ENCODE data around the gene TMEM151A. TPM values are rescaled to one million over a fixed set of nuclear protein-coding genes. Genes with fewer than 3 reads are reported as not detected.
"Not testable (repeated sequence)": the region's sequence is repeated elsewhere in the genome, so short reads cannot be mapped to it uniquely, and the experiment has no call there.

TMEM151A gene
- total RNA-seq, 1 experiment from 2014 or later: 2.9 TPM

DNA sequence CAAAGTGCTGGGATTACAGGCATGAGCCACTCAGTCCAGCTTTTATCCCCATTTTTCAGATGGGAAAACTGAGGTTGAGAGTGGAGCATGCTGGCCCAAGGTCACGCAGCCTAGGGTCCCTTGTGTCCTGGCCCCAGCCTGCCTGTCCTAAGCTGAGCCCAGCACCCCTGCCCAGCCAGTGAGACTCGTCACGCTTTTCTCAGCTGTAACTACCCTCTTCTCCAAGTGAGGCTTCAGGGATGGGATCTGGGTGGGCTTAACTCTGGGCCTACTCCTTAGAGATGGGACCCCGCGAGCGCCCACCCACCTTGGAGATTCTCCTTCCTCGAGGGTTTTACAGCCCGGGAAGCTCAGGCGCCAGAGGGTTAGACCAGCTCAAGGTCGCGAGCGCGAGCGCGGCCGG lies 390 bp upstream of the TMEM151A start:
- no peak for DNase-seq (ENCODE audit: low read depth, low spot score)
- in situ Hi-C loops (cut with HindIII; ENCODE audit: low pct_unique_long_range_greater_than_20kb, low sequenced_read_pairs): no loop called here

DNA sequence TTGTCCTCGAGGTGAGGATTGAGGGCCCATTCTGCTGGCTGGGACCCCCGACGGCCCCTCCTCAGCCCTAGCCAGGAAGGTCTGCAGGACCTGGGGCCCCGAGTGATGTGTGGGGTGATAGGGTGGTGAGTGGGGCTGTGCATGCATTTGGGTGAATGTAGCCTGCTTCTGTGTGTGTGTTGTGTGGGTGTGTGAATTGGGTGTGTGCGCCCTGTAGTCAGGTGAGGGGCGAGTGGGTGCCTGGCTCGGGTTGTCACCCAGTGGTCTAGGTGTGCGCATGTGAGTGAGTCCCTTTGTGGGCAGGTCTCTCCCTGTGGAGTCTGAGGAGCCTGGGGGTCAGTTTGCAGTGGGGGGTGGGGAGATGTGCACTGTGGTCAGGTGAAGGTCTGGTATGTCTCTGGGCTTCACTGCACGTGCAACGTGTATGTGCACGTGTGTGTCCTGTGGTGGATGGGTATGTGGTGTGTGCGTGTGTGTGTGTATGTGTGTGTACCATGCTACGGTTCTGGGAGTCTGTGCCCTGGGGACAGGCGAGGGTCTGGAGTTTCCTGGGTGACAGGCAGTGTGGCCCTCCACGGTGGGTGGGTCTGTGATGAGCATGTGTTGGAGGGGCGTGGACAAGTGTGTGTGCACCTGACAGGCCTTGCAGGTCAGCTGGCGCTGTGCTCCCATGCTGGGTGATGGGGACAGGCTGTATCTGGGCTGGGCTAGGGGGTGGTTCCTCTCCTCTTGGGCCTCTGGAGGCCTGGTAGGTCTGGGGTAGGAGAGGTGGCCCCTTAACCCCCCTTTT lies 1.0 kb downstream of the TMEM151A start:
- in situ Hi-C loops (cut with HindIII; ENCODE audit: low pct_unique_long_range_greater_than_20kb, low sequenced_read_pairs): no loop called here
- DNase-seq (ENCODE audit: low read depth, low spot score): no peak

DNA sequence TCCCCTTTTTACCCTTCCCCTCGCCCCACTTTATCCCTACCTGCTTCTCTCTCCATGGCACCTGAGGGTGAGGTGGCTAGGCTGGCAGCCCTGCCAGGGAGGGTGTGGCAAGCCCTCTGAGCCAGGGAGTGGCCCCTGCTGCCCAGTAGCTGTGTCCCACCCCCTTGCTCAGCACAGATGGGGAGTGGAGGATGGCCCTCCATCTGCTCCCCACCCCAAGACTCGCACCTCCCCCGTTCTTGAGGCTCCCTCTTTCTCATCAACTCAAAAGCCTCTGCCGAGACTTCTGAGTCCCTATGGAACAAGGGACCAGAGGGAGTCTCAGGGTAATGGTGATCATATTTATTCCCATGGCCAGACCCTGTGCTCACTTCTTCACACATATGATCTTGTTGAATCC lies 1.7 kb downstream of the TMEM151A start:
- in situ Hi-C loops (cut with HindIII; ENCODE audit: low pct_unique_long_range_greater_than_20kb, low sequenced_read_pairs): no loop called here
- no peak for DNase-seq (ENCODE audit: low read depth, low spot score)

DNA sequence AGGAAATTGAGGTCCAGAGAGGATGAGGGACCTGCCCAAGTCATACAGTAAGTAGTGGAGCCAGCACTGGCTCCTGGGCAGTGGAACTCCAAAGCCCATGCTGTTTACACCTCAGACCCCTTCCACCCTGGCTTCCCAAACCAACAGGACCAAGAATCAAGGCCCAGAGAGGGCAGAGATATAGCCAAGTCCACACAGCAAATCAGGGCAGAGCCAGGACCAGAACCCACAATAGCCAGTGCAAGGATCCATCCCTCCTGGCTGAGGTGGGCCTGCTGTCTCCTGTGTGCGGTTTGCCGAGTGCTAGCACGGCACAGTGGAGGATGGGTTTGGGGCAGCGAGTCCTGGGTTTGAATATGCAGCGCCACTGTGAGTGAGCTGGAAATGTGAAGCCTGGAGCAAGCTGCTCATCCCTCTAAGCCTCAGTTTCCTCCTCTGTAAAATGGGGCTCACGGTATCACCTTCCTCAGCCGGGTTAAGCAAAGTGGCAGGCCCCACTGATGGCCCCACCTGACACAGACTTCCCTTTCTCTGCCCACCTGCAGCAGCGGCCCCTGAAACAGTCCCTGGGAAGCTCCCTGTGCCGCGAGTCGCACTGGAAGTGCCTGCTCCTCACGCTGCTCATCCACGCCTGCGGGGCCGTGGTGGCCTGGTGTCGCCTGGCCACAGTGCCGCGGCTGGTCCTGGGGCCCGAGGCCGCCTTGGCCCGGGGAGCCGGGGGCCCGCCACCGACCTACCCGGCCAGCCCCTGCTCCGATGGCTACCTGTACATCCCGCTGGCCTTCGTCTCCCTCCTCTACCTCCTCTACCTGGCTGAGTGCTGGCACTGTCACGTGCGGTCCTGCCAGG lies 2.3 kb downstream of the TMEM151A start:
- no peak for DNase-seq (ENCODE audit: low read depth, low spot score)
- in situ Hi-C loops (cut with HindIII; ENCODE audit: low pct_unique_long_range_greater_than_20kb, low sequenced_read_pairs): no loop called here

DNA sequence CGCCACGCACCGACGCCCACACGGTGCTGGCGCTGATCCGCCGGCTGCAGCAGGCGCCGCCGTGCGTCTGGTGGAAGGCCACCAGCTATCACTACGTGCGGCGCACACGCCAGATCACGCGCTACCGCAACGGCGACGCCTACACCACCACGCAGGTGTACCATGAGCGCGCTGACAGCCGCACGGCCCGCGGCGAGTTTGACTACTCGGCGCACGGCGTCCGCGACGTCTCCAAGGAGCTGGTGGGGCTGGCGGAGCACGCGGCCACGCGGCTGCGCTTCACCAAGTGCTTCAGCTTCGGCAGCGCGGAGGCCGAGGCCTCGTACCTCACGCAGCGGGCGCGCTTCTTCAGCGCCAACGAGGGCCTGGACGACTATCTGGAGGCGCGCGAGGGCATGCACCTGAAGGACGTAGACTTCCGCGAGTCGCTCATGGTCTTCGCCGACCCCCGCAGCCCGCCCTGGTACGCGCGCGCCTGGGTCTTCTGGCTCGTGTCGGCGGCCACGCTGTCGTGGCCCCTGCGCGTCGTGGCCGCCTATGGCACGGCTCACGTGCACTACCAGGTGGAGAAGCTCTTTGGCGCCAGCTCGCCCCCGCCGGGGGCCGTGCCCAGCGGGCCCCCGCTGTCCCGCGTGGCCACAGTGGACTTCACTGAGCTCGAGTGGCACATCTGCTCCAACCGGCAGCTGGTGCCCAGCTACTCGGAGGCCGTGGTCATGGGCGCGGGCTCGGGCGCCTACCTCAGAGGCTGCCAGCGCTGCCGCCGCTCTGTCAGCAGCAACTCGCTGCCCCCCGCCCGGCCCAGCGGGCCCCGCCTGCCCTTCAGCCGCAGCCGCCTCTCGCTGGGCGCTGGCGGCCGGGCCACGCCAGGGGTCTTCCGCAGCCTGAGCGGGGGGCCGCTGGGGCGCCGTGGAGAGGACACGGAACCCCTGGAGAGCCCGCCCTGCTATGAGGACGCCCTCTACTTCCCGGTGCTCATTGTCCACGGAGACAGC lies 3.2 kb downstream of the TMEM151A start:
- no peak for DNase-seq (ENCODE audit: low read depth, low spot score)
- in situ Hi-C loops (cut with HindIII; ENCODE audit: low pct_unique_long_range_greater_than_20kb, low sequenced_read_pairs): no loop called here

DNA sequence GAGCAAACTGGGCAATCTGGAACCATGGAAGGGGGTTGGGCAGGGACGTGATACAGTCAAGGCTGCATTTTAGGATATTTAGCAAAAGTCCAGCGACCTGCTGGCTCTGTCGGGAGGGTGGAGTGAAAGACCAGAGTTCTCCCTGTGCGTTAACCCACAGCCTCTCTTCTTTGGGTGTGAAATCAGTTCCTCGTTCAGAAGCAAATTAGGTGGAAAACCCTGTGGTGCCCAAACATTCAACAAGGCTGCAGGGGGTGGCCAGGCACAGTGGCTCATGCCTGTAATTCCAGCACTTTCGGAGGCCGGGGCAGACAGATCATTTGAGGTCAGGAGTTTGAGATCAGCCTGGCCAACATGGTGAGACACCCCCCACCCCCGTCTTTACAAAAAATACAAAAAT lies 5.9 kb downstream of the TMEM151A start:
- DNase-seq (ENCODE audit: low read depth, low spot score): no peak
- in situ Hi-C loops (cut with HindIII; ENCODE audit: low pct_unique_long_range_greater_than_20kb, low sequenced_read_pairs): no loop called here

DNA sequence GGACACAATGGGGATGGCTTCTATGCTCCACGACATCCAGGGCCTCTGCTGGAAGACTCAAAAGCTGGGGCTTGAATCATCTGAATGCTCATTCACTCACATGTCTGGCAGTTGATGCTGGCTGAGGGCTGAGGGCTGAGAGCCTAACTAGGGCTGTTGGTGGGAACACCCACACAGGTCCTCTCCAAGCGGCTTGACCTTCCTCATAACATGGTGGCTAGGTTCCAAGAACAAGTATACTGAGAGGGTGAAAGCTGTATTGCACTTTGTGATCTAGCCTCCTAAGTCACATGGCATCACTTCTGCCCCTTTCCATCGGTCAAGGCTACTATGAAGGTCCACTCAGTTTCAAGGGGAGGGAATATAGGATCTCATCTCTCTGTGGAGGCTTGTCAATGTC lies 7.5 kb downstream of the TMEM151A start:
- DNase-seq (ENCODE audit: low read depth, low spot score): no peak
- in situ Hi-C loops (cut with HindIII; ENCODE audit: low pct_unique_long_range_greater_than_20kb, low sequenced_read_pairs): no loop called here

DNA sequence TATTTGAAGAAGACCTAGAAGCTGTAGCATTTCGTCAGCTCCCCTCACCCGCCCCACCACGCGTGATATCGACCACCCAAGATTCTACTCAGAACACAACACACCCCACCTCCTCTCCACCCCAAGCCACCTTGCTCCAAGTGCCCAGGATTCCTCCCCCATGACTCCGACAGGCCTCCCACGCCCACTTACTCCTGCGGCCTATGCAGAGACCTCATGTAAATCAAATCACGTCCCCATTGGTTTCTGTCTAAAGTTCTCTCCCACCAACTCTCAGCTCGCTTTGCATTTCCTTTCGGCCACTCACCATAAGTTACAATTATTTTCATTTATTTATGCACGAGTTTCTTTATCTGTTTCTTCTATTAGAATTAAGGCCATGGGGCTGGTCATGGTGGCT lies 11.0 kb downstream of the TMEM151A start:
- in situ Hi-C loops (cut with HindIII; ENCODE audit: low pct_unique_long_range_greater_than_20kb, low sequenced_read_pairs): no loop called here
- no peak for DNase-seq (ENCODE audit: low read depth, low spot score)

DNA sequence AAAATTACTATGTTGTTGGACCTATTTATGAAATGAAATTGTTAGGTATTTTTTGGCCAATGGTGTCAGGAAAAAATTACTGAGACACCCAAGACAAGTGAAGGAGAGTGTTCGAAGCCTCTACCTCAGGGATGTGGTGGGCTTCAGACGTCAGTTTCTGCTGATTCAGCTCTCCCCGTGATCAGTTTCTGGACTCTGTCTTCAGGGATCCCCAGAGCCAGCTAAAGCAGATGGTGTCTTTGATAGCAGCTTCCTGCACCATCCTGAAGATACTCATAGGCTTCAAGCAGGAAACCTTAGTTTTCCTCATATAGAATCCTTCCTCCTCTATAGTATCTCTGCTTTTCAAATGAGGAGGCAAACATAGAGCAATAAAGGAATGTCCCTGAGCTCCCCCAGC lies 17.8 kb downstream of the TMEM151A start:
- in situ Hi-C loops (cut with HindIII; ENCODE audit: low pct_unique_long_range_greater_than_20kb, low sequenced_read_pairs): no loop called here
- DNase-seq (ENCODE audit: low read depth, low spot score): no peak

DNA sequence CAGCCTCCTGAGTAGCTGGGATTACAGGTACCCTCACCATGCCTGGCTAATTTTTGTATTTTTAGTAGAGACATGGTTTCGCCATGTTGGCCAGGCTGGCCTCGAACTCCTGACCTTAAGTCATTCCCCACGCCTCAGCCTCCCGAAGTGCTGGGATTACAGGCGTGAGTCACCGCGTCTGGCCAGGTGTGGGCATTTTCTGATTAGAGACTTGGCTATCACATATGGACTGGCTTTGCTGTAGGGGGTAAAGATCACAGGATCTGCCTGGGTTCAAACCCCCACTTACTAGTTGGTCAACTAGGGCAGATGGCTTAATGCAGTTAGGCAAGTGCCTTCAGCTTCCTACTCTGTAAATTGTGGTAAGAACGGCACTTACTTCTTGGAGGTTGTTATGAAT lies 18.6 kb downstream of the TMEM151A start:
- in situ Hi-C loops (cut with HindIII; ENCODE audit: low pct_unique_long_range_greater_than_20kb, low sequenced_read_pairs): no loop called here
- DNase-seq (ENCODE audit: low read depth, low spot score): no peak

DNA sequence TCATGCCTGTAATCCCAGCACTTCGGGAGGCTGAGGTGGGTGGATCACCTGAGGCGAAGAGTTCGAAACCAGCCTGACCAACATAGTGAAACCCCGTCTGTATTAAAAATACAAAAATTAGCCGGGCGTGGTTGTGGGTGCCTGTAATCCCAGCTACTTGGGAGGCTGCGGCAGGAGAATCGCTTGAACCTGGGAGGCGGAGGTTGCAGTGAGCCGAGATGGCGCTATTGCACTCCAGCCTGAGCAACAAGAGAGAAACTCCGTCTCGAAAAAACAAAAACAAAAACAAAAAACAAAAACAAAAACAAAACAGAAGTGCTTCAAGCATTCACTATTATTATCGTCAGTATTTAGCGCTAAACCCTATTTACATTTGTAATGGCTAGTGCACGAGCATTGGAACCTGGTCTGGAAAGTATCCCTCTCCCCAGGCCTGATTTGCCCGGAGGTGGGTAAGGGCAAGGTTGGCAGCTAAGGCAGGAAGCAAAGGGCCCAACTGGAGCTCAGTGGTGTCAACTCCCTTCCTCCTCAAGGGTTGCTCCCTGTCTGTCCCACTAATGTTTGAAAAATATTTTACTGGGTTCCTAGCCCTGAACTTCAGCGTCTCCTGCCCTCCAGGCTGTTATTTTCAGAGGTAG lies 19.2 kb downstream of the TMEM151A start:
- in situ Hi-C loops (cut with HindIII; ENCODE audit: low pct_unique_long_range_greater_than_20kb, low sequenced_read_pairs); DNase-seq (ENCODE audit: low read depth, low spot score): not testable (repeated sequence)

DNA sequence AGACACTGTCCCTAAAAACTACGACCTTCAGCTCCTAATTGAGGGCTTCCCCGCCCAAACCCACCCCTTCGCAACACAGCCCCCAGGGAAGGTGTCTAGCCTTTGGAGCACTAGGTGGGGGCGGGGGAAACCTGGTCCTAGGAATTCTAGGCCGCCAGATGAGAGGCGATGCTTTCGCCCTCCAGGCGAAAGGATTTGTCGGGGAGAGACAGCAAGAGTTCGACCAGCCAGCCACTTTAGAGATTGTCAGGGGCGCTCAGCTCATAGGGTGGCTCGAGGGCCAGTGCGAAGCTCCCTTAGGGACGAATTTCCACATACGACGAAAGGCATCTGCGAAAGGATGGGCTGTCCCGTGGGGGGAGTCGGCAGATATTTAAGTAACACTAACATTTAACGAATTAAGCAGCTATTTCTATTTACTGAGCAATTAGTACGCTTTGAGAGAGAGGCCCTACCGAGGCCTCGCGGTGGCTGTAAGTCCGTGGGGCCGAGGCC lies 19.8 kb downstream of the TMEM151A start:
- DNase-seq (ENCODE audit: low read depth, low spot score): no peak
- in situ Hi-C loops (cut with HindIII; ENCODE audit: low pct_unique_long_range_greater_than_20kb, low sequenced_read_pairs): no loop called here

DNA sequence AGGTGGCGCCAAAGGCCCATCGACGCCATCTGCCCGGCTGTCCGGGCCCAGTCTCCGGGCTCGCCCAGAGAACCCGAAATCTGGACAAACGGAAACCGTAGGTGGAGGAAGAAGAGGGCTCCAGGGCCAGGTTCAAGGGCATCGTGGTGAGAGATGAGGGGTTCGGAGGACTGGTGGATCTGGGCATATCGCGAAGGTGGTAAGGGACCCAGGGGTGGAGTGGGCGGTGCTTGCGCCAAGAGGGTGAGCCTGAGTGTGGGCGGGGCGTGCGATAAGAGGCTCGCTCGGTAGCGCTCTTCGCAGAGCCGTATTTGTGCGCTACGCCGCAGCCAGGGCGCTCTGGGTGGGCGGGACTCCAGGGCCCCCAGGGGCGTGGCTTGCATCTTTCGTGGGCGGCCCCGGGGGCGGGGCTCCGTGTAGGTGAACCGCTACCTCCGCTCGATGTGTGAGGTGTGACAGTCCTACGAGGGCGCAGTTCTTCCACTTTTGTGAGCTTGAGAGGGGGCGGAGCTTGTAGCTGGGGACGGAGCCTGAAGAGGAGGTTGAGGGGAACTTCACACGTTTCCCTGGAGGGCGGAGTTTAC lies 20.4 kb downstream of the TMEM151A start:
- DNase-seq (ENCODE audit: low read depth, low spot score): peak; percentile 92
- in situ Hi-C loops (cut with HindIII; ENCODE audit: low pct_unique_long_range_greater_than_20kb, low sequenced_read_pairs): no loop called here

DNA sequence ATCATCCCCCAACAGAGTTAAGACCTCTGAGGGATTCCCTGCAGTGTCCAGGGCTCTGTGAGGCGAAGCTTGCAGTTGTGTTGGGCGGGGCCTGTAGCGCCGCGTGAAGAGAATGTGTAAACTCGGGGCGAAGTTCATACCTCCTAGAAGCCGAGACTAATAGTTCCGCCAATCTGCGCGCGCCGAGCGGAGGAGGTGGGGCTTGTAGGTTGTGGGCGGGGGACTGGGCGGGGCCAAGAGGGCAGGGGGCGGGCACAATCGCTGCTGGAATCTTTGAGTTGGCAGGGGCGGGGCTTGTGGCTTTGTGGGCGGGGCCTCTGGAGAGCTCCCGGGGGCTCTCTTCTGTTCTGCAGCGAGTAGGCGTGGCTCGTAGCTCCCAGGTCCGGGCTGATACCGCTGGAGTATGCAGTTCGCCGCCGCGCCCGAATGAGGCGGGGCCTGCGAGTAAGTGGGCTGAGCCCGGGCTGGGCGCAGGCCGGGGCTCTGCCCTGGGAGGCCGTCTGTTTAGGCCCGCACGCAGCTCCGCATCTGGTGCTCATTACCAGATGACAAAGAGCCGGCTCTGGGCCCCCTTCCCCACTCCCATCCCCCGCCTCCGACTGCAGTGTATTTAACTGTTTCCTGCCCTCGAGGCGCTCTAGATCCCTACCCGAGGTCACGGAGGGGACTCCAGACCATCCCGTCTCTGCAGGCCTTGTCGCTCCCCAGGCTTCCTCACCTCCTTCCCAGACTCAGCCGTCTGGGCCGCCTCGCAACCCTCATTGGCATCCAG lies 21.0 kb downstream of the TMEM151A start:
- in situ Hi-C loops (cut with HindIII; ENCODE audit: low pct_unique_long_range_greater_than_20kb, low sequenced_read_pairs): no loop called here
- DNase-seq (ENCODE audit: low read depth, low spot score): peak; percentile 94

DNA sequence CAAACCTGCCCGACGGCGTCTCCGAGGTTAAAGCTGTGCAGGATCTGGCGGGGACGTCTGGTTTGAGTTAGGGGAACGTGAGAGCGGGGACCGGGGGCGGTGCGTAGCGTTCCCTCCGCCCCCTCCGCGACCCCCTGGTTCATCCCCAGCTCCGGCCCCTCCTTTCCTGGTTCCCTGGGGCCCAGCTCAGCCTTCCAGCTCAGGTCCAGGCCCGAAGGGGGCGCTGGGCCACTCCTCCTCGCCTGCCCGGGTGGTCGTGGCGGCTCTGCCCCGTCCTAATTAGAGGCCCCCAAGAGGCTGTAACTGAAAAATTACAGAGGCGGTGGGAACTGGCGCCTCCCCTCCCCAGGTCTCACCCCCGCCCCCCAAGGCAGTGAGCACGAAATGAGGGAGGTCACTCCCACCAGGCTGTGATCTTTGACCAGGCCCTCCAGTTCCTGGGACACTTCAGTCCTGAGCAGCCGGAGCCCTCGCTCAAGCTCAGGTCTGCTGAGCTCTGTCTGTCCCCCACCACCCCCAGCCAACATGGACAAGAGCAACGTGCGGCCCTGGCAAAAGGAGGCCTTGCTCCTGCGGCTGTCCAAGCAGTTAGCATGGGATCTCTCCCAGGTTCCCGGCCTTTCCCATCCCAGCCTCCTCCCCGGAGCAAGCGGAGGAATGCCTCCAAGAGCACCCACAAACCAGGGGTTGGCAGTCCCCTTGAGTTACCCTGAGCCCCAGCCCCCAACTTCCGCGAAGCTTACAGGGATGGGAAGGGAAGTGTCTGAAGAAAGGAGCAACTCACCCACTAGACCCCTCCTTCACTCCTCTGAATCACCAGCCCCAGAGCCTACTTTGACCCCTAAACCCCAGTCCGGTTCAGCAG lies 21.9 kb downstream of the TMEM151A start:
- DNase-seq (ENCODE audit: low read depth, low spot score): no peak
- in situ Hi-C loops (cut with HindIII; ENCODE audit: low pct_unique_long_range_greater_than_20kb, low sequenced_read_pairs): no loop called here

DNA sequence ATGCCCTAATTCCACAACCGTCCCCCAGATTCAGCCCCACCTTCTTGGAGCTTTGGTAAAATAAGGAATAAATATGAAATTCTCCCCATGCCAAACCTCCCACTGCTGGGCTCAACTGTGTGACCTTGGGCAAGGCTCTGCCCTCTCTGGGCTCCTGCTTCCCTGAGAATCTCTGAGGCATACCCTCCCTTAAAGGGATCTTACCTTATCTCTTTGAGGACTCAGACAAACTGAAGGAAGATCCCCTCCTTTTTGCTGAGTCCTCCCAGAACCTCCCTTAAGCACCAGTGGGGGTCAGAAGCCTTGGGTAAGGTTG lies 22.4 kb downstream of the TMEM151A start:
- DNase-seq (ENCODE audit: low read depth, low spot score): no peak
- in situ Hi-C loops (cut with HindIII; ENCODE audit: low pct_unique_long_range_greater_than_20kb, low sequenced_read_pairs): no loop called here
